A549 (cell line): ENCODE results near the gene AR. TPM values are rescaled to one million over a fixed set of nuclear protein-coding genes. Genes with fewer than 3 reads are reported as not detected.

Source experiments
- ATAC-seq, 2 experiments: fragments of 200-7000 bp in 1 of 2; fragments of >200 bp in 1 of 2; cut with Nextera tagmentation in 1 of 2; cut with Tn5 transposase in 1 of 2; 3 replicates each; pipeline versions ENCODE4 v1.8.0 to v1.9.1; 2018 to 2020; ENCODE audit warnings: mild to moderate bottlenecking in 1 of 2, moderate library complexity in 1 of 2
- CTCF ChIA-PET: fragments of 300-600 bp; sonication (Branson Sonifier 250); formaldehyde crosslinking; extraction: SDS; loops from one replicate; lab custom pipeline; 2021; ENCODE audit warnings: antibody characterized with exemption, inconsistent platforms; lab: Yijun Ruan, JAX
- POLR2A ChIA-PET: fragments of 350-600 bp; formaldehyde crosslinking; extraction: SDS; loops from one replicate; lab custom pipeline; 2021; ENCODE audit warnings: antibody characterized with exemption, inconsistent platforms; lab: Yijun Ruan, JAX
- DNase-seq, 2 experiments: peaks; one replicate each; pipeline versions ENCODE4 v3.0.0 to v3.0.0-alpha.2; 2011 to 2016; ENCODE audit warnings: low read depth in 1 of 2, low spot score in 1 of 2
- FAIRE-seq: peaks from 2 replicates; lab custom pipeline; 2011; peaks lifted over from hg19 to GRCh38; lab: Jason Lieb, UNC
- H3K27ac ChIP-seq, 2 experiments: fragments of >200 bp; sonication (Bioruptor Twin); formaldehyde crosslinking; 3 replicates each; pipeline ENCODE4 v1.5.1; 2016 to 2017
- H3K4me1 ChIP-seq: fragments of >200 bp; sonication (Bioruptor Twin); formaldehyde crosslinking; 3 replicates; pipeline ENCODE4 v1.6.1; 2016
- H3K4me2 ChIP-seq: fragments of >200 bp; sonication (Bioruptor Twin); formaldehyde crosslinking; 3 replicates; pipeline ENCODE4 v1.6.1; 2016
- H3K4me3 ChIP-seq: fragments of >200 bp; sonication (Bioruptor Twin); formaldehyde crosslinking; 3 replicates; pipeline ENCODE4 v1.5.1; 2016
- H3K9me3 ChIP-seq: fragments of >200 bp; sonication (Bioruptor Twin); formaldehyde crosslinking; 3 replicates; pipeline ENCODE4 v1.6.1; 2016
- BCL3 ChIP-seq: fragments of >200 bp; sonication (Bioruptor Twin); formaldehyde crosslinking; IDR thresholded peaks from 3 replicates; pipeline ENCODE4 v1.6.1; 2016
- CBX8 ChIP-seq: fragments of 200-600 bp; sonication (generic); IDR thresholded peaks from 2 replicates; pipeline ENCODE4 v1.6.1; 2016
- CHD2 ChIP-seq: fragments of 150-350 bp; IDR thresholded peaks from 2 replicates; pipeline ENCODE4 v1.6.1; 2014; ENCODE audit warnings: low read length; ENCODE audit not compliant: partially characterized antibody
- FOSB ChIP-seq: fragments of 250-450 bp; sonication (Bioruptor Pico); IDR thresholded peaks from 2 replicates; pipeline ENCODE4 v1.5.0; 2020; ENCODE audit warnings: mild to moderate bottlenecking, moderate library complexity
- FOSL2 ChIP-seq, 2 experiments: fragments of 450-650 bp in 1 of 2; fragments of >200 bp in 1 of 2; sonication (Bioruptor Twin) in 1 of 2; formaldehyde crosslinking; IDR thresholded peaks; 2 replicates each; pipeline versions ENCODE4 v1.5.0 to v1.6.1; 2016 to 2020; ENCODE audit warnings: mild to moderate bottlenecking in 1 of 2, moderate library complexity in 1 of 2
- GATA3 ChIP-seq: IDR thresholded peaks from 2 replicates; pipeline ENCODE4 v1.6.1; 2012; ENCODE audit warnings: borderline replicate concordance
- HDAC2 ChIP-seq: fragments of 200-600 bp; sonication (generic); IDR thresholded peaks from 2 replicates; pipeline ENCODE4 v1.6.1; 2016
- HES2 ChIP-seq: fragments of >200 bp; sonication (Bioruptor Twin); formaldehyde crosslinking; IDR thresholded peaks from 2 replicates; pipeline ENCODE4 v1.6.1; 2016
- HOXA7 ChIP-seq: fragments of 250-450 bp; sonication (Bioruptor Pico); IDR thresholded peaks from 2 replicates; pipeline ENCODE4 v1.5.0; 2020; ENCODE audit warnings: mild to moderate bottlenecking, moderate library complexity
- HOXB5 ChIP-seq: fragments of 250-450 bp; sonication (Bioruptor Pico); IDR thresholded peaks from 2 replicates; pipeline ENCODE4 v1.5.0; 2020; ENCODE audit warnings: mild to moderate bottlenecking, moderate library complexity
- KDM5A ChIP-seq: fragments of 200-600 bp; sonication (generic); IDR thresholded peaks from 2 replicates; pipeline ENCODE4 v1.6.1; 2016; ENCODE audit warnings: antibody characterized with exemption, mild to moderate bottlenecking
- MAFK ChIP-seq: fragments of 450-650 bp; IDR thresholded peaks from 2 replicates; pipeline ENCODE4 v1.6.1; 2014; ENCODE audit not compliant: partially characterized antibody
- MAZ ChIP-seq: fragments of 150-350 bp; IDR thresholded peaks from 2 replicates; pipeline ENCODE4 v1.6.1; 2014; ENCODE audit warnings: antibody characterized with exemption, low read depth, low read length, borderline replicate concordance
- NR3C1 ChIP-seq: fragments of >200 bp; sonication (Bioruptor Twin); formaldehyde crosslinking; IDR thresholded peaks from 3 replicates; pipeline ENCODE4 v1.6.1; 2017
- PHF8 ChIP-seq: fragments of 200-600 bp; sonication (generic); IDR thresholded peaks from 2 replicates; pipeline ENCODE4 v1.6.1; 2016; ENCODE audit warnings: low read depth, mild to moderate bottlenecking, antibody characterized with exemption, moderate library complexity, borderline replicate concordance
- POLR2A ChIP-seq: IDR thresholded peaks from 2 replicates; pipeline ENCODE4 v1.6.1; 2012; ENCODE audit warnings: mild to moderate bottlenecking, low read length
- RCOR1 ChIP-seq: fragments of 150-350 bp; IDR thresholded peaks from 2 replicates; pipeline ENCODE4 v1.6.1; 2014; ENCODE audit warnings: antibody characterized with exemption, low read length, low read depth
- RFX5 ChIP-seq: fragments of 450-650 bp; IDR thresholded peaks from 2 replicates; pipeline ENCODE4 v1.7.1; 2014; ENCODE audit warnings: antibody characterized with exemption, mild to moderate bottlenecking, moderate library complexity
- RNF2 ChIP-seq: fragments of 200-600 bp; sonication (generic); IDR thresholded peaks from 2 replicates; pipeline ENCODE4 v1.6.1; 2016; ENCODE audit warnings: low read depth, mild to moderate bottlenecking, antibody characterized with exemption, moderate library complexity, borderline replicate concordance
- TFCP2L1 ChIP-seq: fragments of 250-450 bp; sonication (Bioruptor Pico); IDR thresholded peaks from 2 replicates; pipeline ENCODE4 v1.5.0; 2021; ENCODE audit warnings: mild to moderate bottlenecking
- TP53 ChIP-seq: fragments of 250-450 bp; sonication (Bioruptor Pico); IDR thresholded peaks from 2 replicates; pipeline ENCODE4 v1.5.0; 2021; ENCODE audit warnings: mild to moderate bottlenecking, moderate library complexity
- USF2 ChIP-seq: fragments of 450-650 bp; IDR thresholded peaks from 2 replicates; pipeline ENCODE4 v1.6.1; 2014; ENCODE audit warnings: antibody characterized with exemption
- ZNF302 ChIP-seq: fragments of 250-450 bp; sonication (Bioruptor Pico); IDR thresholded peaks from 2 replicates; pipeline ENCODE4 v1.9.0; 2021; ENCODE audit warnings: inconsistent platforms, mild to moderate bottlenecking, moderate library complexity
- WGBS: methylation state at CpG from one replicate; pipeline ENCODE4 v1.1.6; 2017; ENCODE audit errors: missing lambda C conversion rate; 5-methylcytosine and 5-hydroxymethylcytosine counted together
- polyA plus RNA-seq, 4 experiments: library from polyadenylated mRNA; depleted of rRNA in 3 of 4; stranded (reverse); fragments of >200 nt; fragmentation: RNase III in 1 of 4; extraction: RNeasy Plus Mini Kit Qiagen cat#74134 plus additional on column Dnase treatment in 1 of 4; gene quantifications; 2 replicates in 3 of 4; 3 replicates in 1 of 4; pipeline ENCODE4 v1.2.3, GENCODE V29; 2011 to 2017
- TF ChIP-seq, protein P1 (sequence below): fragments of >200 bp; sonication (Bioruptor Twin); formaldehyde crosslinking; IDR thresholded peaks from 3 replicates; pipeline ENCODE4 v1.5.1; 2016
- TF ChIP-seq, protein P2 (sequence below): fragments of 250-450 bp; sonication (Bioruptor Pico); IDR thresholded peaks from 2 replicates; pipeline ENCODE4 v1.5.0; 2020; ENCODE audit warnings: low read depth, mild to moderate bottlenecking, moderate library complexity
- TF ChIP-seq, protein P3 (sequence below): fragments of 150-350 bp; IDR thresholded peaks from 2 replicates; pipeline ENCODE4 v1.6.1; 2014; ENCODE audit warnings: low read depth, mild to moderate bottlenecking, low read length

AR gene
- polyA plus RNA-seq, 2 of the 4 experiments (the other 2 are of a cell fraction) = 2.2 to 8.7 TPM

DNA sequence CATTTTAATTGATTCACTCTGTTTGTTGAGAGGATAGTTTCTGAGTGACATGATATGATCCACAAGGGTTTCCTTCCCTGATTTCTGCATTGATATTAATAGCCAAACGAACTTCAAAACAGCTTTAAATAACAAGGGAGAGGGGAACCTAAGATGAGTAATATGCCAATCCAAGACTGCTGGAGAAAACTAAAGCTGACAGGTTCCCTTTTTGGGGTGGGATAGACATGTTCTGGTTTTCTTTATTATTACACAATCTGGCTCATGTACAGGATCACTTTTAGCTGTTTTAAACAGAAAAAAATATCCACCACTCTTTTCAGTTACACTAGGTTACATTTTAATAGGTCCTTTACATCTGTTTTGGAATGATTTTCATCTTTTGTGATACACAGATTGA, 182.2 kb downstream of the AR start:
- CTCF ChIA-PET = no interaction called here
- WGBS = 0% methylated on average over 1 of the region's 1 CpG
- Histone ChIP-seq H3K4me1 (no peaks in the 10 kb centered on the region), H3K4me2 (no peak overlapping the region), H3K9me3 (no peaks in the 10 kb centered on the region), H3K4me3 (no peak overlapping the region), H3K27ac (no peak overlapping the region)
- no peak for FAIRE-seq
- POLR2A ChIA-PET = no interaction called here
- no peak for ATAC-seq
- TF ChIP-seq NR3C1 (no peak), CBX8 (no peak)
- no peak for DNase-seq

GRCh38 chrX:67727576-67727975, 183.8 kb downstream of the AR start:
- Histone ChIP-seq H3K27ac (no peak overlapping the region), H3K4me3 (no peak overlapping the region), H3K4me1 (no peaks in the 10 kb centered on the region), H3K9me3 (no peaks in the 10 kb centered on the region), H3K4me2 (no peak overlapping the region)
- ChIA-PET POLR2A (no interaction called here), CTCF (no interaction called here)
- TF ChIP-seq MAZ (no peak), ZNF302 (CRISPR knock-in tag) (no peak), PHF8 (no peak), BCL3 (no peak), HOXB5 (CRISPR knock-in tag) (no peak), FOSB (CRISPR knock-in tag) (no peak), HES2 (no peak), HDAC2 (no peak), HOXA7 (no peak), TFCP2L1 (CRISPR knock-in tag) (no peak), POLR2A (no peak), RCOR1 (no peak), CHD2 (no peak), TP53 (CRISPR knock-in tag) (no peak)
- WGBS = 42% methylated on average over 2 of the region's 2 CpGs
- FAIRE-seq (no peak), DNase-seq (no peak), ATAC-seq (no peak)

GRCh38 chrX:67730296-67730695, 186.5 kb downstream of the AR start:
- DNase-seq (no peak), FAIRE-seq (no peak), ATAC-seq (no peak)
- Histone ChIP-seq H3K9me3 (no peaks in the 10 kb centered on the region), H3K4me3 (no peak overlapping the region), H3K4me2 (no peak overlapping the region), H3K27ac (no peak overlapping the region), H3K4me1 (no peaks in the 10 kb centered on the region)
- ChIA-PET POLR2A (no interaction called here), CTCF (no interaction called here)
- 48% methylated on average over 2 of the region's 2 CpGs for WGBS
- TF ChIP-seq RCOR1 (no peak), USF2 (no peak), TFCP2L1 (CRISPR knock-in tag) (no peak), TP53 (CRISPR knock-in tag) (no peak), RNF2 (no peak), RFX5 (no peak), FOSL2 (IDR thresholded peaks at IDR 0.05) (no peak), FOSL2 (CRISPR knock-in tag; IDR thresholded peaks at IDR 0.05) (no peak), MAFK (no peak), KDM5A (no peak), CBX8 (no peak), CHD2 (no peak), GATA3 (no peak), HES2 (no peak)
- TF ChIP-seq, protein P1, sequence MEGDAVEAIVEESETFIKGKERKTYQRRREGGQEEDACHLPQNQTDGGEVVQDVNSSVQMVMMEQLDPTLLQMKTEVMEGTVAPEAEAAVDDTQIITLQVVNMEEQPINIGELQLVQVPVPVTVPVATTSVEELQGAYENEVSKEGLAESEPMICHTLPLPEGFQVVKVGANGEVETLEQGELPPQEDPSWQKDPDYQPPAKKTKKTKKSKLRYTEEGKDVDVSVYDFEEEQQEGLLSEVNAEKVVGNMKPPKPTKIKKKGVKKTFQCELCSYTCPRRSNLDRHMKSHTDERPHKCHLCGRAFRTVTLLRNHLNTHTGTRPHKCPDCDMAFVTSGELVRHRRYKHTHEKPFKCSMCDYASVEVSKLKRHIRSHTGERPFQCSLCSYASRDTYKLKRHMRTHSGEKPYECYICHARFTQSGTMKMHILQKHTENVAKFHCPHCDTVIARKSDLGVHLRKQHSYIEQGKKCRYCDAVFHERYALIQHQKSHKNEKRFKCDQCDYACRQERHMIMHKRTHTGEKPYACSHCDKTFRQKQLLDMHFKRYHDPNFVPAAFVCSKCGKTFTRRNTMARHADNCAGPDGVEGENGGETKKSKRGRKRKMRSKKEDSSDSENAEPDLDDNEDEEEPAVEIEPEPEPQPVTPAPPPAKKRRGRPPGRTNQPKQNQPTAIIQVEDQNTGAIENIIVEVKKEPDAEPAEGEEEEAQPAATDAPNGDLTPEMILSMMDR = no peak
- TF ChIP-seq, protein P2, sequence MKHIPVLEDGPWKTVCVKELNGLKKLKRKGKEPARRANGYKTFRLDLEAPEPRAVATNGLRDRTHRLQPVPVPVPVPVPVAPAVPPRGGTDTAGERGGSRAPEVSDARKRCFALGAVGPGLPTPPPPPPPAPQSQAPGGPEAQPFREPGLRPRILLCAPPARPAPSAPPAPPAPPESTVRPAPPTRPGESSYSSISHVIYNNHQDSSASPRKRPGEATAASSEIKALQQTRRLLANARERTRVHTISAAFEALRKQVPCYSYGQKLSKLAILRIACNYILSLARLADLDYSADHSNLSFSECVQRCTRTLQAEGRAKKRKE (CRISPR knock-in tag) = no peak
- TF ChIP-seq, protein P3, sequence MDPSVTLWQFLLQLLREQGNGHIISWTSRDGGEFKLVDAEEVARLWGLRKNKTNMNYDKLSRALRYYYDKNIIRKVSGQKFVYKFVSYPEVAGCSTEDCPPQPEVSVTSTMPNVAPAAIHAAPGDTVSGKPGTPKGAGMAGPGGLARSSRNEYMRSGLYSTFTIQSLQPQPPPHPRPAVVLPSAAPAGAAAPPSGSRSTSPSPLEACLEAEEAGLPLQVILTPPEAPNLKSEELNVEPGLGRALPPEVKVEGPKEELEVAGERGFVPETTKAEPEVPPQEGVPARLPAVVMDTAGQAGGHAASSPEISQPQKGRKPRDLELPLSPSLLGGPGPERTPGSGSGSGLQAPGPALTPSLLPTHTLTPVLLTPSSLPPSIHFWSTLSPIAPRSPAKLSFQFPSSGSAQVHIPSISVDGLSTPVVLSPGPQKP = no peak
